B cell (primary cell): Measurements from ENCODE around the gene CAV1. TPM values are rescaled to one million over a fixed set of nuclear protein-coding genes. Genes with fewer than 3 reads are reported as not detected.

ENCODE experiments used
- ATAC-seq: fragments of 200-7000 bp; cut with Tn5 transposase; one replicate; pipeline ENCODE4 v1.10.0; 2021; ENCODE audit warnings: low read depth, mild to moderate bottlenecking, moderate number of reproducible peaks, moderate library complexity
- CTCF ChIA-PET: fragments of 350-600 bp; sonication (Branson Sonifier 250); formaldehyde crosslinking; loops from one replicate; lab custom pipeline; 2021; ENCODE audit warnings: antibody characterized with exemption, inconsistent platforms; lab: Charles Lee
- POLR2A ChIA-PET: fragments of 350-600 bp; sonication (Branson Sonifier 250); formaldehyde crosslinking; loops from one replicate; lab custom pipeline; 2021; ENCODE audit warnings: antibody characterized with exemption; lab: Charles Lee
- DNase-seq: peaks from one replicate; pipeline ENCODE4 v3.0.0; 2013
- H2AFZ ChIP-seq: 2 replicates; pipeline ENCODE4 v1.6.1; 2012; ENCODE audit warnings: mild to moderate bottlenecking, low read depth, low read length; ENCODE audit not compliant: insufficient read depth, poor library complexity, severe bottlenecking
- H3K27ac ChIP-seq, 2 donors: 1 replicate in 1 of 2; 2 replicates in 1 of 2; pipeline ENCODE4 v1.5.1; 2012 to 2013; ENCODE audit warnings: low read length in 2 of 2, mild to moderate bottlenecking in 2 of 2, moderate library complexity in 1 of 2
- H3K27me3 ChIP-seq, 4 experiments: fragments of 200-600 bp in 1 of 4; sonication (generic) in 1 of 4; replicated peaks in 1 of 4; 1 replicate in 2 of 4; 2 replicates in 2 of 4; pipeline versions ENCODE4 v1.6.1 to v1.7.0; 2013 to 2016; ENCODE audit warnings: low read length in 3 of 4, mild to moderate bottlenecking in 2 of 4, mixed read lengths in 1 of 4, moderate library complexity in 1 of 4; ENCODE audit not compliant: insufficient read depth in 4 of 4, control insufficient read depth in 3 of 4; ENCODE audit errors: control extremely low read depth in 1 of 4
- H3K36me3 ChIP-seq, 2 experiments: replicated peaks in 1 of 2; 1 replicate in 1 of 2; 2 replicates in 1 of 2; pipeline versions ENCODE4 v1.6.1 to v1.7.1; 2013; ENCODE audit warnings: low read length in 1 of 2; ENCODE audit not compliant: insufficient read depth in 2 of 2, control insufficient read depth in 1 of 2; ENCODE audit errors: control extremely low read depth in 1 of 2, extremely low read depth in 1 of 2
- H3K4me1 ChIP-seq, 2 donors: fragments of 200-600 bp in 1 of 2; sonication (generic) in 1 of 2; 1 replicate in 1 of 2; 2 replicates in 1 of 2; pipeline versions ENCODE4 v1.5.1 to v1.6.1; 2013 to 2017; ENCODE audit warnings: low read length in 2 of 2; ENCODE audit not compliant: control insufficient read depth in 2 of 2, insufficient read depth in 2 of 2
- H3K4me2 ChIP-seq: replicated peaks from 2 replicates; pipeline ENCODE3; 2012; ENCODE audit warnings: mild to moderate bottlenecking, low read depth, low read length; ENCODE audit not compliant: poor library complexity, severe bottlenecking
- H3K4me3 ChIP-seq, 5 experiments: fragments of 200-600 bp in 1 of 5; sonication (generic) in 1 of 5; 1 replicate in 3 of 5; 2 replicates in 2 of 5; pipeline versions ENCODE4 v1.5.1 to v1.7.0; 2011 to 2016; ENCODE audit warnings: low read length in 4 of 5, mild to moderate bottlenecking in 4 of 5, low read depth in 2 of 5, control low read depth in 1 of 5, moderate library complexity in 1 of 5; ENCODE audit not compliant: insufficient read depth in 1 of 5; ENCODE audit errors: control extremely low read depth in 1 of 5, extremely low read depth in 1 of 5
- H3K79me2 ChIP-seq: fragments of 200-600 bp; sonication (generic); one replicate; pipeline ENCODE4 v1.6.0; 2016; ENCODE audit warnings: low read length; ENCODE audit not compliant: control insufficient read depth, insufficient read depth
- H3K9ac ChIP-seq: fragments of 200-600 bp; sonication (generic); 2 replicates; pipeline ENCODE4 v1.6.1; 2017; ENCODE audit warnings: mild to moderate bottlenecking, low read length, moderate library complexity
- H3K9me3 ChIP-seq, 3 donors: one replicate each; pipeline versions ENCODE4 v1.6.1 to v1.7.1; 2013; ENCODE audit warnings: low read length in 2 of 3; ENCODE audit not compliant: control insufficient read depth in 2 of 3, insufficient read depth in 1 of 3; ENCODE audit errors: control extremely low read depth in 1 of 3
- H4K20me1 ChIP-seq: 2 replicates; pipeline ENCODE4 v1.6.0; 2012; ENCODE audit warnings: mild to moderate bottlenecking, low read length; ENCODE audit not compliant: insufficient read depth, control insufficient read depth, poor library complexity, severe bottlenecking
- H3K27ac Mint-ChIP-seq: one replicate; pipeline ENCODE4 v1.8.0; 2021; ENCODE audit warnings: mixed read lengths
- H3K27me3 Mint-ChIP-seq: one replicate; pipeline ENCODE4 v1.8.0; 2021; ENCODE audit warnings: mixed read lengths
- H3K4me1 Mint-ChIP-seq: one replicate; pipeline ENCODE4 v1.8.0; 2021; ENCODE audit warnings: mixed read lengths
- H3K4me3 Mint-ChIP-seq: one replicate; pipeline ENCODE4 v1.8.0; 2021; ENCODE audit warnings: mixed read lengths
- H3K9me3 Mint-ChIP-seq: one replicate; pipeline ENCODE4 v1.8.0; 2022; ENCODE audit warnings: mixed read lengths; ENCODE audit not compliant: insufficient read depth
- CTCF ChIP-seq: fragments of 200-600 bp; IDR thresholded peaks from one replicate; pipeline ENCODE4 v1.8.0; 2022; ENCODE audit warnings: antibody characterized with exemption, mild to moderate bottlenecking
- EZH2 ChIP-seq: IDR thresholded peaks from 2 replicates; pipeline ENCODE4 v1.6.1; 2012; ENCODE audit warnings: borderline replicate concordance, low read depth, mild to moderate bottlenecking, moderate library complexity, low read length; ENCODE audit not compliant: insufficient read depth, poor library complexity, severe bottlenecking
- WGBS: methylation state at CpG from one replicate; pipeline ENCODE4 v1.1.5; 2013; ENCODE audit warnings: missing lambda C conversion rate; ENCODE audit not compliant: insufficient coverage; 5-methylcytosine and 5-hydroxymethylcytosine counted together
- intact Hi-C: fragments of 100-400 bp; cut with micrococcal nuclease; formaldehyde crosslinking; loops from one replicate; pipeline ENCODE4 v1.10.0; 2022
- polyA plus RNA-seq: library from polyadenylated mRNA; depleted of rRNA; stranded (reverse); fragments of >200 nt; gene quantifications from 2 replicates; pipeline ENCODE4 v1.2.3, GENCODE V29; 2012
- total RNA-seq, 2 donors: library from RNA; stranded (reverse); fragments of 120-200 nt in 1 of 2; gene quantifications; 1 replicate in 1 of 2; 2 replicates in 1 of 2; pipeline versions ENCODE4 v1.2.3 to v1.2.4, GENCODE V29; 2013 to 2022

CAV1 gene
- total and polyA plus RNA-seq, 2 donors (not counting 1 experiment from before 2014, with no cell fraction given) = 0.95 to 1.9 TPM

GRCh38 chr7:116505278-116505677 lies 19.6 kb upstream of the CAV1 start:
- H3K4me3 Mint-ChIP-seq = no peak overlapping the region
- intact Hi-C loops = no loop called here
- H3K4me3 ChIP-seq = no peak overlapping the region
- no peak overlapping the region for H3K4me2 ChIP-seq
- peaks cover 0 to 1% (median 0%) of the 10 kb centered on the region in 3 donors for H3K9me3 ChIP-seq
- peaks cover 16% of the 10 kb centered on the region for H3K27me3 Mint-ChIP-seq
- H2AFZ ChIP-seq = no peak overlapping the region
- no peaks in the 10 kb centered on the region for H3K79me2 ChIP-seq
- peaks cover 4 to 6% of the 10 kb centered on the region in 2 donors for H3K4me1 ChIP-seq
- H3K4me1 Mint-ChIP-seq = peaks cover 3% of the 10 kb centered on the region
- ChIA-PET POLR2A (no interaction called here), CTCF (interaction anchor here (1.3 to 1.6 kb wide), 2 partner anchors 10 to 22 kb away, joined by 3 to 6 read pairs; no protein-coding TSS in a partner anchor)
- no peak overlapping the region for H3K27ac Mint-ChIP-seq
- H3K9me3 Mint-ChIP-seq = no peaks in the 10 kb centered on the region
- H4K20me1 ChIP-seq = no peaks in the 10 kb centered on the region
- H3K36me3 ChIP-seq = no peaks in the 10 kb centered on the region
- TF ChIP-seq EZH2 (no peak), CTCF (no peak)
- peaks cover 0 to 18% (median 14%) of the 10 kb centered on the region in 4 experiments for H3K27me3 ChIP-seq
- ATAC-seq (no peak), DNase-seq (no peak)
- H3K9ac ChIP-seq = no peak overlapping the region
- H3K27ac ChIP-seq = no peak overlapping the region
- 75% methylated on average over 1 of the region's 2 CpGs for WGBS

- peaks cover 0 to under 1% of the 10 kb centered on the region in 2 donors for H3K4me1 ChIP-seq
- no peak overlapping the region for H3K27ac ChIP-seq
- H3K9me3 ChIP-seq = no peaks in the 10 kb centered on the region
- no peak for ATAC-seq
- no peaks in the 10 kb centered on the region for H3K36me3 ChIP-seq
- no peaks in the 10 kb centered on the region for H3K79me2 ChIP-seq
- Mint-ChIP-seq H3K4me3 (no peak overlapping the region), H3K27ac (no peak overlapping the region), H3K9me3 (no peaks in the 10 kb centered on the region), H3K4me1 (no peaks in the 10 kb centered on the region), H3K27me3 (peaks cover 11% of the 10 kb centered on the region)
- no peak overlapping the region for H3K9ac ChIP-seq
- intact Hi-C loops = no loop called here
- H4K20me1 ChIP-seq = no peaks in the 10 kb centered on the region
- no peak for DNase-seq
- TF ChIP-seq EZH2 = no peak
- no peak for TF ChIP-seq CTCF
- no peak overlapping the region for H3K4me3 ChIP-seq
- H3K27me3 ChIP-seq = peaks cover 0 to 12% (median 8%) of the 10 kb centered on the region in 4 experiments
- ChIA-PET CTCF (no interaction called here), POLR2A (no interaction called here)
- H3K4me2 ChIP-seq = no peak overlapping the region
- H2AFZ ChIP-seq = no peak overlapping the region
- no CpG with 5 or more reads among the region's 3 CpGs for WGBS
Observed at GRCh38 chr7:116505823-116506222, 19.0 kb upstream of the CAV1 start.
